ENCODE measurements around the gene TLCD2. TPM values are rescaled to one million over a fixed set of nuclear protein-coding genes. Genes with fewer than 3 reads are reported as not detected.

TLCD2 gene, protein sequence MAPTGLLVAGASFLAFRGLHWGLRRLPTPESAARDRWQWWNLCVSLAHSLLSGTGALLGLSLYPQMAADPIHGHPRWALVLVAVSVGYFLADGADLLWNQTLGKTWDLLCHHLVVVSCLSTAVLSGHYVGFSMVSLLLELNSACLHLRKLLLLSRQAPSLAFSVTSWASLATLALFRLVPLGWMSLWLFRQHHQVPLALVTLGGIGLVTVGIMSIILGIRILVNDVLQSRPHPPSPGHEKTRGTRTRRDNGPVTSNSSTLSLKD
- total RNA-seq, result under 1 TPM; 0.10 TPM

GRCh38 chr17:1709971-1710806, at the start of gene TLCD2:
TLCD2 (minus strand) TSS chr17:1710377; CDS start chr17:1710242, 135 bp downstream.

GRCh38 chr17:1742371-1743087, 32.4 kb upstream of the TLCD2 start, which contains the start of gene SERPINF2:
SERPINF2 (plus strand) TSS chr17:1742871; CDS start chr17:1744996, 2,125 bp downstream.

DNA sequence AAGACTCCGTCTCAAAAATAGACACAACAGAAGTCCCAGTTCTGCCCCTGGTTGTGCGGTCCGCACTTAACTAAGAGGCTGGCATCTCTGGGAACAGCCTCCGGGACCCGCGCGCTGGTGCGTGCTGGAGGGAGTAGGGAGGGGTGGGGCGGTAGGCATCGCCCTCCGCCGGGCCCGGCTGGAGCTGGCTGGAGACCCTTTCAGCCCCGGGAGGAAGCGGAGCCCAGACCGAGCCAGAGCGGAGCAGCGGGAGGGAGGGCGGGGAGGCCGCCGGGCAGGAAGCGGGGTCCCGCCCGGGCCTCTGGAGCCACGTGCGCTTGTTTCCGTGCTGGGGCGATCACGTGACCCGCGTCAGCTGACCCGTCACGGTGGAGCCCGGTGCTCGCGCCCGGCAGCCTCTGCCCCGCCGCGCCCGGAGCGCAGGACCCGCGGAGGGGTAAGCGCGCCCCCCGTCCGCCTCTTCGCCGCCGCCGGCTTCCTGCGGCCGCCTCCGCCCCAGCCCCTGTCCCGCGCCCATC, 14.2 kb upstream of the TLCD2 start, which contains the start of gene WDR81:
Gene WDR81, plus strand, starts transcription at position 354 of the 518 bp plus-strand sequence. CDS start 256 bp downstream, outside the sequence.

GRCh38 chr17:1684378-1685189, 25.6 kb downstream of the TLCD2 start, which contains the start of gene PRPF8:
PRPF8 (minus strand) TSS chr17:1684867; CDS start chr17:1684571, 296 bp downstream.

Other genes with a start within 250 kb of the TLCD2 start
- gene MYO1C, start 217.7 kb downstream of the TLCD2 start, total RNA-seq, result 10 to 100 TPM; 32.9 to 35.2 TPM
- gene INPP5K, start 193.8 kb downstream of the TLCD2 start, total RNA-seq, result 10 to 100 TPM; 49.0 to 52.5 TPM
- 10 to 100 TPM; 47.7 to 54.0 TPM for gene PITPNA, start 147.6 kb downstream of the TLCD2 start, total RNA-seq
- under 1 TPM; 0.48 TPM for gene SLC43A2, start 81.5 kb downstream of the TLCD2 start, total RNA-seq
- gene SCARF1, start 64.6 kb downstream of the TLCD2 start, total RNA-seq, result 1 to 10 TPM; 3.9 to 4.8 TPM
- 1 to 10 TPM; 6.3 to 6.8 TPM for gene RILP, start 60.5 kb downstream of the TLCD2 start, total RNA-seq
- gene PRPF8, start 25.5 kb downstream of the TLCD2 start, total RNA-seq, result 100 to 1,000 TPM; 263 to 273 TPM
- gene WDR81, start 14.3 kb upstream of the TLCD2 start, total RNA-seq, result 10 to 100 TPM; 47.6 to 52.9 TPM
- under 1 TPM; 0.26 to 0.28 TPM for gene SERPINF2, start 32.5 kb upstream of the TLCD2 start, total RNA-seq
- under 1 TPM; 0.60 to 0.78 TPM for gene SERPINF1, start 51.7 kb upstream of the TLCD2 start, total RNA-seq
- 10 to 100 TPM; 32.1 to 32.8 TPM for gene SMYD4, start 119.5 kb upstream of the TLCD2 start, total RNA-seq
- gene RPA1, start 119.6 kb upstream of the TLCD2 start, total RNA-seq, result 100 to 1,000 TPM; 266 to 275 TPM

All from activated naive CD4-positive, alpha-beta T cell treated with anti-CD3 and anti-CD28 coated beads, Interleukin-2, amount 10 ng/mL, durations not matched to agents 5 hours and 36 hours (primary cell).